Astrocyte (in vitro differentiated cells and primary cell): ENCODE results near the gene PCDHGA3. TPM values are rescaled to one million over a fixed set of nuclear protein-coding genes. Genes with fewer than 3 reads are reported as not detected.
"Not testable (repeated sequence)": the region's sequence is repeated elsewhere in the genome, so short reads cannot be mapped to it uniquely, and the experiment has no call there.

ENCODE experiments used
- DNase-seq: peaks from one replicate; pipeline ENCODE4 v3.0.0-alpha.2; 2010; ENCODE audit warnings: low read depth
- FAIRE-seq: peaks from 2 replicates; lab custom pipeline; 2011; peaks lifted over from hg19 to GRCh38; lab: Jason Lieb, UNC
- H2AFZ ChIP-seq: 2 replicates; pipeline ENCODE4 v1.6.0; 2012; ENCODE audit warnings: low read depth, low read length, inconsistent platforms
- H3K27ac ChIP-seq: 2 replicates; pipeline ENCODE4 v1.5.1; 2011; ENCODE audit warnings: low read depth, low read length, inconsistent platforms
- H3K27me3 ChIP-seq: 2 replicates; pipeline ENCODE4 v1.6.0; 2011; ENCODE audit warnings: low read length, inconsistent platforms; ENCODE audit not compliant: insufficient read depth
- H3K36me3 ChIP-seq: 2 replicates; pipeline ENCODE4 v1.5.1; 2011; ENCODE audit warnings: low read length, inconsistent platforms; ENCODE audit not compliant: insufficient read depth
- H3K4me1 ChIP-seq: 2 replicates; pipeline ENCODE4 v1.5.1; 2011; ENCODE audit warnings: low read length, inconsistent platforms; ENCODE audit not compliant: insufficient read depth
- H3K4me2 ChIP-seq: 2 replicates; pipeline ENCODE4 v1.6.0; 2012; ENCODE audit warnings: low read length, inconsistent platforms
- H3K4me3 ChIP-seq: 2 replicates; pipeline ENCODE4 v1.5.1; 2011; ENCODE audit warnings: low read depth, mild to moderate bottlenecking, low read length, inconsistent platforms; ENCODE audit not compliant: insufficient read depth
- H3K79me2 ChIP-seq: 2 replicates; pipeline ENCODE4 v1.6.0; 2012; ENCODE audit warnings: mild to moderate bottlenecking, low read length, inconsistent platforms; ENCODE audit not compliant: insufficient read depth
- H3K9ac ChIP-seq: 2 replicates; pipeline ENCODE4 v1.6.0; 2012; ENCODE audit warnings: mild to moderate bottlenecking, low read length, inconsistent platforms
- H3K9me3 ChIP-seq: 2 replicates; pipeline ENCODE4 v1.5.1; 2012; ENCODE audit warnings: low read depth, mild to moderate bottlenecking, low read length, inconsistent platforms; ENCODE audit not compliant: insufficient read depth
- H4K20me1 ChIP-seq: 2 replicates; pipeline ENCODE4 v1.6.0; 2012; ENCODE audit warnings: low read length, inconsistent platforms; ENCODE audit not compliant: insufficient read depth
- H3K27ac Mint-ChIP-seq: one replicate; pipeline ENCODE4 v1.8.0; 2021; ENCODE audit warnings: mild to moderate bottlenecking, mixed read lengths; ENCODE audit not compliant: unreplicated experiment
- H3K27me3 Mint-ChIP-seq: one replicate; pipeline ENCODE4 v1.8.0; 2021; ENCODE audit warnings: low read depth, mixed read lengths; ENCODE audit not compliant: unreplicated experiment
- H3K36me3 Mint-ChIP-seq: one replicate; pipeline ENCODE4 v1.8.0; 2021; ENCODE audit warnings: low read depth, mixed read lengths; ENCODE audit not compliant: unreplicated experiment
- H3K4me1 Mint-ChIP-seq: one replicate; pipeline ENCODE4 v1.8.0; 2021; ENCODE audit warnings: low read depth, mixed read lengths; ENCODE audit not compliant: unreplicated experiment
- H3K4me3 Mint-ChIP-seq: one replicate; pipeline ENCODE4 v1.8.0; 2021; ENCODE audit warnings: mild to moderate bottlenecking, moderate library complexity, mixed read lengths; ENCODE audit not compliant: unreplicated experiment
- H3K9me3 Mint-ChIP-seq: one replicate; pipeline ENCODE4 v1.8.0; 2021; ENCODE audit warnings: mild to moderate bottlenecking, mixed read lengths; ENCODE audit not compliant: unreplicated experiment
- CTCF ChIP-seq: IDR thresholded peaks from 2 replicates; pipeline ENCODE4 v1.5.1; 2011; ENCODE audit warnings: low read depth, mild to moderate bottlenecking, inconsistent platforms, low read length, moderate library complexity; ENCODE audit not compliant: insufficient read depth
- EZH2 ChIP-seq: IDR thresholded peaks from 2 replicates; pipeline ENCODE4 v1.6.1; 2012; ENCODE audit warnings: mild to moderate bottlenecking, low read length, inconsistent platforms; ENCODE audit not compliant: insufficient read depth
- total RNA-seq: library from RNA; stranded (reverse); gene quantifications from 2 replicates; pipeline ENCODE4 v1.2.1, GENCODE V29; 2021

The PCDHGA3 gene
- total RNA-seq, 1 donor from 2014 or later: 0.14 TPM

GRCh38 chr5:141389153-141390042, 45.8 kb downstream of the PCDHGA3 start:
- no peaks in the 10 kb centered on the region for H3K27me3 Mint-ChIP-seq
- H3K4me2 ChIP-seq: no peak overlapping the region
- H3K9me3 Mint-ChIP-seq: peaks cover 43% of the 10 kb centered on the region
- peaks cover 1% of the 10 kb centered on the region for H3K4me1 Mint-ChIP-seq
- no peak overlapping the region for H3K9ac ChIP-seq
- H3K79me2 ChIP-seq: no peaks in the 10 kb centered on the region
- H3K27me3 ChIP-seq: no peaks in the 10 kb centered on the region
- H2AFZ ChIP-seq: no peak overlapping the region
- FAIRE-seq: no peak
- H3K9me3 ChIP-seq: peaks cover 48% of the 10 kb centered on the region
- H3K36me3 ChIP-seq: no peaks in the 10 kb centered on the region
- H3K36me3 Mint-ChIP-seq: peaks cover 24% of the 10 kb centered on the region
- H3K4me3 Mint-ChIP-seq: no peak overlapping the region
- no peaks in the 10 kb centered on the region for H4K20me1 ChIP-seq
- no peak overlapping the region for H3K27ac ChIP-seq
- no peak overlapping the region for H3K27ac Mint-ChIP-seq
- no peak for DNase-seq
- H3K4me1 ChIP-seq: no peaks in the 10 kb centered on the region
- TF ChIP-seq CTCF (no peak), EZH2 (no peak)
- H3K4me3 ChIP-seq: no peak overlapping the region

GRCh38 chr5:141392429-141393198, 49.0 kb downstream of the PCDHGA3 start, which contains the start of gene PCDHGA8:
PCDHGA8 (plus strand) TSS chr5:141392633; CDS start chr5:141392814, 181 bp downstream.
- Mint-ChIP-seq H3K27me3 (no peaks in the 10 kb centered on the region), H3K4me1 (peaks cover 1% of the 10 kb centered on the region), H3K9me3 (peaks cover 44% of the 10 kb centered on the region), H3K36me3 (peaks cover 28% of the 10 kb centered on the region), H3K4me3 (no peak within 1 kb of the TSS), H3K27ac (no peak within 1 kb of the TSS)
- no peak within 1 kb of the TSS for H3K4me2 ChIP-seq
- peaks cover 47% of the 10 kb centered on the region for H3K9me3 ChIP-seq
- H3K9ac ChIP-seq: no peak within 1 kb of the TSS
- FAIRE-seq (no peak), DNase-seq (no peak)
- no peaks in the 10 kb centered on the region for H3K36me3 ChIP-seq
- H2AFZ ChIP-seq: peak within 1 kb of the TSS; percentile 20
- H3K27me3 ChIP-seq: no peaks in the 10 kb centered on the region
- H3K4me1 ChIP-seq: no peaks in the 10 kb centered on the region
- no peak for TF ChIP-seq EZH2
- H3K79me2 ChIP-seq: no peaks in the 10 kb centered on the region
- H3K27ac ChIP-seq: no peak within 1 kb of the TSS
- no peaks in the 10 kb centered on the region for H4K20me1 ChIP-seq
- H3K4me3 ChIP-seq: no peak within 1 kb of the TSS

- DNase-seq (no peak), FAIRE-seq (no peak)
- Mint-ChIP-seq H3K36me3 (peaks cover 26% of the 10 kb centered on the region), H3K9me3 (peaks cover 42% of the 10 kb centered on the region), H3K27ac (no peak overlapping the region), H3K4me1 (peaks cover 1% of the 10 kb centered on the region), H3K27me3 (no peaks in the 10 kb centered on the region), H3K4me3 (no peak overlapping the region)
- no peak for TF ChIP-seq CTCF
- no peak for TF ChIP-seq EZH2
- H3K27me3 ChIP-seq: no peaks in the 10 kb centered on the region
- H3K79me2 ChIP-seq: no peaks in the 10 kb centered on the region
- no peak overlapping the region for H3K27ac ChIP-seq
- H3K9me3 ChIP-seq: peaks cover 45% of the 10 kb centered on the region
- H3K4me2 ChIP-seq: no peak overlapping the region
- H3K4me3 ChIP-seq: no peak overlapping the region
- no peaks in the 10 kb centered on the region for H3K36me3 ChIP-seq
- no peak overlapping the region for H2AFZ ChIP-seq
- no peak overlapping the region for H3K9ac ChIP-seq
- no peaks in the 10 kb centered on the region for H4K20me1 ChIP-seq
- H3K4me1 ChIP-seq: no peaks in the 10 kb centered on the region
Observed at GRCh38 chr5:141393267-141393666, 49.6 kb downstream of the PCDHGA3 start.

- not testable (repeated sequence) for H3K27ac Mint-ChIP-seq, H3K9ac ChIP-seq, H4K20me1 ChIP-seq, H3K27me3 Mint-ChIP-seq, H3K4me1 ChIP-seq, H3K27ac ChIP-seq, FAIRE-seq, H3K36me3 ChIP-seq, DNase-seq, H3K4me3 ChIP-seq, H2AFZ ChIP-seq, H3K4me2 ChIP-seq, H3K4me1 Mint-ChIP-seq, H3K79me2 ChIP-seq, H3K27me3 ChIP-seq, H3K4me3 Mint-ChIP-seq
- peaks cover 44% of the 10 kb centered on the region for H3K9me3 ChIP-seq
- peaks cover 34% of the 10 kb centered on the region for H3K36me3 Mint-ChIP-seq
- H3K9me3 Mint-ChIP-seq: peaks cover 41% of the 10 kb centered on the region
Observed at GRCh38 chr5:141394401-141395187, 51.0 kb downstream of the PCDHGA3 start.
